Measurements from ENCODE around the gene COL27A1. TPM values are rescaled to one million over a fixed set of nuclear protein-coding genes. Genes with fewer than 3 reads are reported as not detected.

The COL27A1 gene
- total and polyA plus RNA-seq, 2 donors from 2014 or later, result 13.6 to 45.6 TPM

- Histone ChIP-seq H3K4me1 (ENCODE audit: control insufficient read depth in 2 of 3, insufficient read depth in 2 of 3, low read depth in 1 of 3, low read length in 3 of 3) (no peaks in the 10 kb centered on the region), H3K9ac (ENCODE audit: low read length in 3 of 3) (no peak overlapping the region), H3K9me3 (ENCODE audit: control insufficient read depth in 2 of 3, insufficient read depth in 1 of 3, low read length in 3 of 3) (no peaks in the 10 kb centered on the region), H3K27ac (ENCODE audit: low read depth in 2 of 2, low read length in 2 of 2) (no peak overlapping the region), H3K27me3 (ENCODE audit: control insufficient read depth, insufficient read depth, low read length) (no peaks in the 10 kb centered on the region), H3K4me3 (ENCODE audit: low read length in 3 of 3) (no peak overlapping the region), H3K36me3 (ENCODE audit: control insufficient read depth in 2 of 3, insufficient read depth in 3 of 3, low read length in 3 of 3) (no peaks in the 10 kb centered on the region)
- intact Hi-C loops (cut with DNase I), result no loop called here
- TF ChIP-seq CTCF (IDR thresholded peaks at IDR 0.05; ENCODE audit: borderline replicate concordance, extremely low read depth, insufficient read depth), result no peak
- DNase-seq (no peak), FAIRE-seq (no peak)
These were observed 37.8 kb downstream of the COL27A1 start for GRCh38 chr9:114193090-114193489.

DNA sequence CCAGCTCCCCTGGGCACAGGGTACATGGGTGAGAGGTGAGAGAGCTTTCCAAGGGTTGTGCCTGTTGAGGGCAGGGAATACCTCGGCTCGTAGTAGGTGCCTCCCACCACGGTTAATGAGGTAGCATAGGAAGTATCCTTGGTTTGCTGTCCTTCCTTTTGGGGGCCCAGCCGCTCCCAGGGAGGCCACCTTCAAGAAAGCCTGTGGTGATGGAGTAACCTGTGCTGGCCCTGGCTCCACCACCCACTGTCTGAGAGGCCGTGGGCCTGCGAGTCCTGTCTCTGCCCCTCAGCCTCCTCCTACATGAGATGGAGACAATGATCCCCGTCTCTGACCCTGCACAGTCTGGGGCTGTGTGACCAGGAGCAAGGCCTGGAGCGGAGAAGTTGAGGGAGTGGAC is 40.8 kb downstream of the COL27A1 start:
- no peak for TF ChIP-seq CTCF (IDR thresholded peaks at IDR 0.05; ENCODE audit: borderline replicate concordance, extremely low read depth, insufficient read depth)
- Histone ChIP-seq H3K27me3 (ENCODE audit: control insufficient read depth, insufficient read depth, low read length) (no peaks in the 10 kb centered on the region), H3K4me3 (ENCODE audit: low read length in 3 of 3) (no peak overlapping the region), H3K9ac (ENCODE audit: low read length in 3 of 3) (no peak overlapping the region), H3K4me1 (ENCODE audit: control insufficient read depth in 2 of 3, insufficient read depth in 2 of 3, low read depth in 1 of 3, low read length in 3 of 3) (no peaks in the 10 kb centered on the region), H3K27ac (ENCODE audit: low read depth in 2 of 2, low read length in 2 of 2) (no peak overlapping the region), H3K36me3 (ENCODE audit: control insufficient read depth in 2 of 3, insufficient read depth in 3 of 3, low read length in 3 of 3) (peaks cover 0 to 2% (median 0%) of the 10 kb centered on the region in 3 donors), H3K9me3 (ENCODE audit: control insufficient read depth in 2 of 3, insufficient read depth in 1 of 3, low read length in 3 of 3) (no peaks in the 10 kb centered on the region)
- intact Hi-C loops (cut with DNase I), result no loop called here
- DNase-seq (no peak), FAIRE-seq (no peak)

DNA sequence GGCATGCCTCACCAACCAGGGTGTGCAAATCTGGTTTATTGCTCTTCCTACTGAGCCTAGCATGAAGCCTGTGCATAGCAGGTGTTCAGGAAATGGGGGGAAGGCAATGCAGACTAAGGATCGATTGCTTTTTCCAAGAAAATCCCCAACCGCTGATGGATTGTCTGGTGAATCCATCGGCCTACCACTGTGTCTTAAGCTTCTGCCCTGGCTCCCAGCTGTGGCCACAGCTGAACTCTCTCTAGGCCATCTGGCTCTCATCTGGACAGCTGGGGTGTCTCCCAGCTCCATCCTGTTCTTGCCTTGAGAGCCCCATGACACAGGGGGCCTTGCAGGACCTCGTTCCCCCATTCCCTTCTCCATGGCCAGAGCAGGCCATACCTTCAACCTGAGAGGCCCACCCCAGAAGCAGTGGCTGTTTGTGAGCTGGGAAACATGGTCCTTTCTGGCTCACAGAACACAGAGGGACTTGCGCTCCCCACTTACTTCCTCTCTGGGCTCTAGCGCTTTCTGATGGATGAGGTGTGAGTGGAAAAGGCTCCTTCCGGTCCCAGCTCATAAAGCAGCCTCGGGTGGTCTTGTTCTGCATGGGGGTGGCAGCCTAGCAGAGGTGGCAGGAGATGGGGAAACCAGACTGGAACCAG is 41.8 kb downstream of the COL27A1 start:
- H3K27me3 ChIP-seq (ENCODE audit: control insufficient read depth, insufficient read depth, low read length), result no peaks in the 10 kb centered on the region
- H3K9me3 ChIP-seq (ENCODE audit: control insufficient read depth in 2 of 3, insufficient read depth in 1 of 3, low read length in 3 of 3), result no peaks in the 10 kb centered on the region
- no peak overlapping the region for H3K27ac ChIP-seq (ENCODE audit: low read depth in 2 of 2, low read length in 2 of 2)
- H3K4me3 ChIP-seq (ENCODE audit: low read length in 3 of 3), result no peak overlapping the region
- peak in 3 of 5 donors; percentile 29 to 69 (median 57) for DNase-seq
- no peaks in the 10 kb centered on the region for H3K4me1 ChIP-seq (ENCODE audit: control insufficient read depth in 2 of 3, insufficient read depth in 2 of 3, low read depth in 1 of 3, low read length in 3 of 3)
- no peak for TF ChIP-seq CTCF (IDR thresholded peaks at IDR 0.05; ENCODE audit: borderline replicate concordance, extremely low read depth, insufficient read depth)
- H3K9ac ChIP-seq (ENCODE audit: low read length in 3 of 3), result no peak overlapping the region
- H3K36me3 ChIP-seq (ENCODE audit: control insufficient read depth in 2 of 3, insufficient read depth in 3 of 3, low read length in 3 of 3), result peaks cover 0 to 2% (median 0%) of the 10 kb centered on the region in 3 donors
- no peak for FAIRE-seq
- intact Hi-C loops (cut with DNase I), result no loop called here

Measured in kidney (tissue), 14 donors.